Neural cell (in vitro differentiated cells): ENCODE data around the gene ARL6IP4. TPM values are rescaled to one million over a fixed set of nuclear protein-coding genes. Genes with fewer than 3 reads are reported as not detected.

Experiments
- H2AFZ ChIP-seq: fragments of 200-600, 300-800 bp; sonication (generic), shearing (Covaris generic); 2 replicates; pipeline ENCODE4 v1.6.0; 2014; ENCODE audit warnings: low read depth, mild to moderate bottlenecking, antibody characterized with exemption, low read length, moderate library complexity
- H3F3A ChIP-seq: fragments of 200-600 bp; shearing (Covaris generic); 2 replicates; pipeline ENCODE4 v1.6.1; 2016; ENCODE audit warnings: mild to moderate bottlenecking, moderate library complexity, mixed read lengths, antibody characterized with exemption, low read length; ENCODE audit not compliant: insufficient read depth, poor library complexity, severe bottlenecking
- H3K27ac ChIP-seq: fragments of 200-600, 300-800 bp; sonication (generic), shearing (Covaris generic); 2 replicates; pipeline ENCODE4 v1.5.1; 2014; ENCODE audit warnings: mild to moderate bottlenecking, low read length, moderate library complexity
- H3K27me3 ChIP-seq: fragments of 300-800, 200-600 bp; sonication (generic), shearing (Covaris generic); 2 replicates; pipeline ENCODE4 v1.6.0; 2014; ENCODE audit warnings: mild to moderate bottlenecking, low read depth, low read length, moderate library complexity; ENCODE audit not compliant: insufficient read depth
- H3K36me3 ChIP-seq: fragments of 300-800, 200-600 bp; sonication (generic), shearing (Covaris generic); 2 replicates; pipeline ENCODE4 v1.5.1; 2014; ENCODE audit warnings: mild to moderate bottlenecking, antibody characterized with exemption, low read length, moderate library complexity; ENCODE audit not compliant: insufficient read depth
- H3K4me2 ChIP-seq: fragments of 300-800, 200-600 bp; sonication (generic), shearing (Covaris generic); 2 replicates; pipeline ENCODE4 v1.6.0; 2014; ENCODE audit warnings: mild to moderate bottlenecking, low read length
- H3K4me3 ChIP-seq: fragments of 300-800, 200-600 bp; sonication (generic), shearing (Covaris generic); 2 replicates; pipeline ENCODE4 v1.5.1; 2014; ENCODE audit warnings: mild to moderate bottlenecking, low read length, moderate library complexity
- H3K79me2 ChIP-seq: fragments of 200-600 bp; shearing (Covaris generic); replicated peaks from 2 replicates; pipeline ENCODE4 v1.6.0; 2014; ENCODE audit warnings: mild to moderate bottlenecking, low read length, moderate library complexity; ENCODE audit not compliant: insufficient read depth
- H3K9ac ChIP-seq: fragments of 300-800, 200-600 bp; sonication (generic), shearing (Covaris generic); 2 replicates; pipeline ENCODE4 v1.6.1; 2016; ENCODE audit warnings: mild to moderate bottlenecking, low read length, mixed read lengths
- H3K9me2 ChIP-seq: fragments of 200-600 bp; shearing (Covaris generic); 2 replicates; pipeline ENCODE4 v1.6.1; 2016; ENCODE audit warnings: mild to moderate bottlenecking, low read length, mixed read lengths; ENCODE audit not compliant: insufficient read depth
- H3K9me3 ChIP-seq: fragments of 200-600, 300-800 bp; sonication (generic), shearing (Covaris generic); 2 replicates; pipeline ENCODE4 v1.6.1; 2016; ENCODE audit warnings: mild to moderate bottlenecking, mixed run types, low read length, moderate library complexity, mixed read lengths
- H4K20me1 ChIP-seq: fragments of 200-600 bp; shearing (Covaris generic); 2 replicates; pipeline ENCODE4 v1.6.1; 2016; ENCODE audit warnings: mild to moderate bottlenecking, mixed run types; ENCODE audit not compliant: insufficient read depth
- EP300 ChIP-seq: fragments of 450-650 bp; conservative IDR thresholded peaks from 2 replicates; pipeline ENCODE4 v1.6.1; 2014; ENCODE audit warnings: antibody characterized with exemption, mild to moderate bottlenecking, moderate library complexity; ENCODE audit not compliant: poor library complexity, severe bottlenecking
- EZH2 ChIP-seq: fragments of 200-600, 300-800 bp; shearing (Covaris generic), sonication (generic); IDR thresholded peaks from 2 replicates; pipeline ENCODE4 v1.6.1; 2014; ENCODE audit warnings: antibody characterized with exemption, low read length, borderline replicate concordance, mild to moderate bottlenecking; ENCODE audit not compliant: insufficient read depth, poor library complexity, severe bottlenecking
- MXI1 ChIP-seq: fragments of 450-650 bp; conservative IDR thresholded peaks from 2 replicates; pipeline ENCODE4 v1.6.1; 2014; ENCODE audit warnings: antibody characterized with exemption, mild to moderate bottlenecking; ENCODE audit not compliant: poor library complexity, severe bottlenecking
- POLR2AphosphoS5 ChIP-seq: IDR thresholded peaks from 2 replicates; pipeline ENCODE4 v1.6.1; 2012
- RAD21 ChIP-seq: fragments of 450-650 bp; conservative IDR thresholded peaks from 2 replicates; pipeline ENCODE4 v1.6.1; 2014; ENCODE audit warnings: antibody characterized with exemption, mild to moderate bottlenecking, moderate library complexity
- REST ChIP-seq: IDR thresholded peaks from 2 replicates; pipeline ENCODE4 v1.6.1; 2012; ENCODE audit warnings: borderline replicate concordance
- SMC3 ChIP-seq: fragments of 450-650 bp; conservative IDR thresholded peaks from 2 replicates; pipeline ENCODE4 v1.6.1; 2014; ENCODE audit warnings: antibody characterized with exemption, mild to moderate bottlenecking, moderate library complexity; ENCODE audit not compliant: poor library complexity
- TAF1 ChIP-seq: IDR thresholded peaks from 2 replicates; pipeline ENCODE4 v1.6.1; 2012; ENCODE audit warnings: low read depth
- polyA plus RNA-seq: library from polyadenylated mRNA; depleted of rRNA; stranded (reverse); fragments of >200 nt; gene quantifications from 2 replicates; pipeline ENCODE4 v1.2.3, GENCODE V29; 2014
- TF ChIP-seq, protein P1 (sequence below): fragments of 450-650 bp; IDR thresholded peaks from 2 replicates; pipeline ENCODE4 v1.5.1; 2014; ENCODE audit warnings: antibody characterized with exemption, mild to moderate bottlenecking, moderate library complexity; ENCODE audit not compliant: poor library complexity, severe bottlenecking

ARL6IP4 gene
- polyA plus RNA-seq, 1 donor from 2014 or later = 190 TPM

- Histone ChIP-seq H3K4me2 (no peak overlapping the region), H3F3A (no peaks in the 10 kb centered on the region), H3K9me3 (no peaks in the 10 kb centered on the region), H3K79me2 (no peaks in the 10 kb centered on the region), H3K4me3 (no peak overlapping the region), H3K9me2 (no peaks in the 10 kb centered on the region), H4K20me1 (no peaks in the 10 kb centered on the region), H3K27me3 (no peaks in the 10 kb centered on the region), H2AFZ (no peak overlapping the region), H3K9ac (no peak overlapping the region), H3K36me3 (no peaks in the 10 kb centered on the region), H3K27ac (no peak overlapping the region)
- no peak for TF ChIP-seq EP300
- TF ChIP-seq REST = no peak
- no peak for TF ChIP-seq TAF1
- TF ChIP-seq POLR2AphosphoS5 = no peak
- no peak for TF ChIP-seq EZH2
- no peak for TF ChIP-seq MXI1
- no peak for TF ChIP-seq RAD21
- TF ChIP-seq SMC3 = no peak
- TF ChIP-seq, protein P1, sequence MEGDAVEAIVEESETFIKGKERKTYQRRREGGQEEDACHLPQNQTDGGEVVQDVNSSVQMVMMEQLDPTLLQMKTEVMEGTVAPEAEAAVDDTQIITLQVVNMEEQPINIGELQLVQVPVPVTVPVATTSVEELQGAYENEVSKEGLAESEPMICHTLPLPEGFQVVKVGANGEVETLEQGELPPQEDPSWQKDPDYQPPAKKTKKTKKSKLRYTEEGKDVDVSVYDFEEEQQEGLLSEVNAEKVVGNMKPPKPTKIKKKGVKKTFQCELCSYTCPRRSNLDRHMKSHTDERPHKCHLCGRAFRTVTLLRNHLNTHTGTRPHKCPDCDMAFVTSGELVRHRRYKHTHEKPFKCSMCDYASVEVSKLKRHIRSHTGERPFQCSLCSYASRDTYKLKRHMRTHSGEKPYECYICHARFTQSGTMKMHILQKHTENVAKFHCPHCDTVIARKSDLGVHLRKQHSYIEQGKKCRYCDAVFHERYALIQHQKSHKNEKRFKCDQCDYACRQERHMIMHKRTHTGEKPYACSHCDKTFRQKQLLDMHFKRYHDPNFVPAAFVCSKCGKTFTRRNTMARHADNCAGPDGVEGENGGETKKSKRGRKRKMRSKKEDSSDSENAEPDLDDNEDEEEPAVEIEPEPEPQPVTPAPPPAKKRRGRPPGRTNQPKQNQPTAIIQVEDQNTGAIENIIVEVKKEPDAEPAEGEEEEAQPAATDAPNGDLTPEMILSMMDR = no peak
Measured at GRCh38 chr12:122999986-123000420, 19.5 kb downstream of the ARL6IP4 start.

DNA sequence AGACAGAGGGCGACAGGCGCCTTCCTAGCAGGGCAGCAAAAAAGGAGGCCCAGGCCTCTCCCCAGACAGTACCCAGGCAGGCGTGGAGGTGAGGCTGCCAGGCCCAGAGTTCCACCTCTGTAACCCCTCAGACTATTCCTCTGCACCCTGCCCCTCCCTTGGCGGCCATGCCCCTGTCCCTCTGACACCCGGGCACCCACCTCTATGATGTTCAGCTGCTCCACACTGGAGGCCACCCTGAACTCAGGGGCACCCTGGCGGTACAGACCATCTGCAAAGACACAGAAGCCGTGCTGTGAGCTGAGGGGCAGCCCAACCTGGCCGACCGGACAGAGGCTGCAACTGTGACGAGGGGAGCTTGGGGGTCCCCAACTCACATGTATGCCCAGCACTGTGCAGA lies 20.1 kb downstream of the ARL6IP4 start:
- no peaks in the 10 kb centered on the region for H3K79me2 ChIP-seq

More for the DNA sequence above, 20.1 kb downstream of the ARL6IP4 start:
- H3K9me3 ChIP-seq = no peaks in the 10 kb centered on the region
- H3K27ac ChIP-seq = no peak overlapping the region
- H3K4me3 ChIP-seq = no peak overlapping the region
- H3K36me3 ChIP-seq = no peaks in the 10 kb centered on the region
- no peaks in the 10 kb centered on the region for H3F3A ChIP-seq
- H3K4me2 ChIP-seq = no peak overlapping the region
- no peak overlapping the region for H3K9ac ChIP-seq
- TF ChIP-seq POLR2AphosphoS5 (no peak), RAD21 (no peak), SMC3 (no peak), TAF1 (no peak), MXI1 (no peak), EP300 (no peak), REST (no peak), EZH2 (no peak)
- TF ChIP-seq, protein P1 = no peak
- no peak overlapping the region for H2AFZ ChIP-seq
- no peaks in the 10 kb centered on the region for H4K20me1 ChIP-seq
- H3K9me2 ChIP-seq = no peaks in the 10 kb centered on the region
- no peaks in the 10 kb centered on the region for H3K27me3 ChIP-seq
